Karpas-422 (cell line): Measurements from ENCODE around the gene RUNX2. TPM values are rescaled to one million over a fixed set of nuclear protein-coding genes. Genes with fewer than 3 reads are reported as not detected.

Source experiments
- DNase-seq: peaks from one replicate; pipeline ENCODE4 v3.0.0-alpha.2; 2015
- H2AFZ ChIP-seq: fragments of 200-600 bp; sonication (generic); 2 replicates; pipeline ENCODE4 v1.6.1; 2014; ENCODE audit warnings: antibody characterized with exemption, low read length, mixed read lengths
- H3K27ac ChIP-seq: fragments of 200-600 bp; sonication (generic); 2 replicates; pipeline ENCODE4 v1.5.1; 2014; ENCODE audit warnings: mild to moderate bottlenecking, low read length, moderate library complexity
- H3K27me3 ChIP-seq: fragments of 200-600 bp; sonication (generic); 2 replicates; pipeline ENCODE4 v1.6.1; 2014; ENCODE audit warnings: low read length, mixed read lengths
- H3K36me3 ChIP-seq: fragments of 200-600 bp; sonication (generic); 2 replicates; pipeline ENCODE4 v1.6.1; 2014; ENCODE audit warnings: low read length, mixed read lengths; ENCODE audit not compliant: insufficient read depth
- H3K4me1 ChIP-seq: fragments of 200-600 bp; sonication (generic); 2 replicates; pipeline ENCODE4 v1.6.1; 2014; ENCODE audit warnings: mild to moderate bottlenecking, low read length, mixed read lengths
- H3K4me2 ChIP-seq: fragments of 200-600 bp; sonication (generic); 2 replicates; pipeline ENCODE4 v1.6.1; 2014; ENCODE audit warnings: low read length, low read depth, mild to moderate bottlenecking; ENCODE audit not compliant: poor library complexity, severe bottlenecking
- H3K4me3 ChIP-seq: fragments of 200-600 bp; sonication (generic); 2 replicates; pipeline ENCODE4 v1.5.1; 2014; ENCODE audit warnings: mild to moderate bottlenecking, antibody characterized with exemption, low read length, mixed read lengths
- H3K79me2 ChIP-seq: fragments of 200-600 bp; sonication (generic); 2 replicates; pipeline ENCODE4 v1.6.1; 2014; ENCODE audit warnings: mild to moderate bottlenecking, low read length, mixed read lengths
- H3K9ac ChIP-seq: fragments of 200-600 bp; sonication (generic); 2 replicates; pipeline ENCODE4 v1.6.0; 2014; ENCODE audit warnings: low read length
- H3K9me2 ChIP-seq: fragments of 200-600 bp; sonication (generic), shearing (Covaris generic); replicated peaks from 2 replicates; pipeline ENCODE4 v1.6.0; 2014; ENCODE audit warnings: mild to moderate bottlenecking, low read length, moderate library complexity; ENCODE audit not compliant: insufficient read depth
- H3K9me3 ChIP-seq: fragments of 300-700, 200-600 bp; sonication (generic); 2 replicates; pipeline ENCODE4 v1.6.1; 2014; ENCODE audit warnings: low read length, mixed read lengths
- H4K20me1 ChIP-seq: fragments of 200-600 bp; sonication (generic); 2 replicates; pipeline ENCODE4 v1.6.1; 2014; ENCODE audit warnings: mild to moderate bottlenecking, antibody characterized with exemption, low read length, low read depth; ENCODE audit not compliant: insufficient read depth
- total RNA-seq: library from RNA; depleted of rRNA; stranded (reverse); fragments of >200 nt; shearing (Covaris generic); gene quantifications from 2 replicates; pipeline ENCODE4 v1.2.3, GENCODE V29; 2014; ENCODE audit warnings: low replicate concordance

RUNX2 gene
- total RNA-seq, 1 experiment from 2014 or later, result 0.19 TPM

GRCh38 chr6:45476341-45476740 lies 148.2 kb downstream of the RUNX2 start:
- no peak overlapping the region for H3K4me2 ChIP-seq
- no peak for DNase-seq
- no peak overlapping the region for H3K9ac ChIP-seq
- H3K4me3 ChIP-seq, result no peak overlapping the region
- H3K27me3 ChIP-seq, result no peaks in the 10 kb centered on the region
- H3K9me3 ChIP-seq, result no peaks in the 10 kb centered on the region
- H3K79me2 ChIP-seq, result no peaks in the 10 kb centered on the region
- H3K4me1 ChIP-seq, result no peaks in the 10 kb centered on the region
- no peaks in the 10 kb centered on the region for H3K36me3 ChIP-seq
- no peaks in the 10 kb centered on the region for H3K9me2 ChIP-seq
- no peak overlapping the region for H3K27ac ChIP-seq
- no peak overlapping the region for H2AFZ ChIP-seq
- no peaks in the 10 kb centered on the region for H4K20me1 ChIP-seq

DNA sequence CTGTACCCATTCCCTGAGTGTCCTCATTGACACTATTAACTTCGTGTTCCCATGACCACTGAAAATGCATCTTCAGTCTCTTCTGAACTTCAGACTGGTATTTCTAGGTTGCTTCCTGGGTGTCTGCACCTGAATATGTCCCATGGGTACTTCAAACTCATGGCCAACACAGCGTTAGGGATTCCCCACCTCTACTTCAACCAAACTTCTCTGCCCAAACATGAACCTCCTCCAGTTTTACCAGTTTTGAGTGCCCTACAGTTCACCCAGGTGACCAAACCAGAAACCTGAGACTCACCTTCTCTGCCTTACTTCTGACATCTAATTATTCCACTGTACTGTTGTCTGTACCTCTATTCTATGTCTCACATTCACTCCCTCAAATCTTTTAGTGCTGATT lies 149.1 kb downstream of the RUNX2 start:
- H3K27me3 ChIP-seq, result no peaks in the 10 kb centered on the region
- H4K20me1 ChIP-seq, result no peaks in the 10 kb centered on the region
- no peaks in the 10 kb centered on the region for H3K9me3 ChIP-seq
- DNase-seq, result no peak
- H3K27ac ChIP-seq, result no peak overlapping the region
- no peaks in the 10 kb centered on the region for H3K79me2 ChIP-seq
- H3K4me1 ChIP-seq, result no peaks in the 10 kb centered on the region
- H3K9me2 ChIP-seq, result no peaks in the 10 kb centered on the region
- H3K36me3 ChIP-seq, result no peaks in the 10 kb centered on the region
- no peak overlapping the region for H3K4me3 ChIP-seq
- H2AFZ ChIP-seq, result no peak overlapping the region
- no peak overlapping the region for H3K4me2 ChIP-seq
- no peak overlapping the region for H3K9ac ChIP-seq

DNA sequence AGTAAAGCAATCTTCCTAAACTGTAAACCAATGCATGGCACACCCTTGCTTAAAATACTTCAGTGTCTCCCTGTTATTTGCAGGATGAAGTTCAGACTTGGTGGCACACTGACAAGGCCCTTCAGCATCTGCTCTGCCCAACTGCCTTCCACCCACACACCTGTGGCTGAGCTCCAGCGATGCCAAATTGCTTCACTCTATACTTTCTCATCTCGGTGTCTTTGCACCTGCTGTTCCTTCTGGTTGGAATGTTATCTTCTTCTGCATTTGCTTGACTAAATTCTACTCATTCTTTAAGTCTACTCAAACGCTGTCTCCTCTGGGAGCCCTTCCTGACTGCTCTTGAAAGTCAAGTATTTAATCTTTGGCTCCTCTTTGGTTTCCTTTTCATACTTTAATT lies 149.7 kb downstream of the RUNX2 start:
- H3K27me3 ChIP-seq, result no peaks in the 10 kb centered on the region
- H3K4me2 ChIP-seq, result no peak overlapping the region
- no peaks in the 10 kb centered on the region for H3K4me1 ChIP-seq
- no peak overlapping the region for H3K27ac ChIP-seq
- no peak overlapping the region for H2AFZ ChIP-seq
- H3K9me2 ChIP-seq, result no peaks in the 10 kb centered on the region
- DNase-seq, result no peak
- no peak overlapping the region for H3K9ac ChIP-seq
- H4K20me1 ChIP-seq, result no peaks in the 10 kb centered on the region
- no peaks in the 10 kb centered on the region for H3K79me2 ChIP-seq
- H3K36me3 ChIP-seq, result no peaks in the 10 kb centered on the region
- H3K9me3 ChIP-seq, result no peaks in the 10 kb centered on the region
- no peak overlapping the region for H3K4me3 ChIP-seq

- Histone ChIP-seq H3K4me2 (no peak overlapping the region), H3K9me3 (no peaks in the 10 kb centered on the region), H3K9me2 (no peaks in the 10 kb centered on the region), H3K27me3 (no peaks in the 10 kb centered on the region), H3K4me3 (no peak overlapping the region), H4K20me1 (no peaks in the 10 kb centered on the region), H3K4me1 (no peaks in the 10 kb centered on the region), H3K36me3 (no peaks in the 10 kb centered on the region), H3K9ac (no peak overlapping the region), H3K27ac (no peak overlapping the region), H3K79me2 (no peaks in the 10 kb centered on the region), H2AFZ (no peak overlapping the region)
- DNase-seq, result no peak
These were observed 150.1 kb downstream of the RUNX2 start for GRCh38 chr6:45478240-45478639.

- DNase-seq, result no peak
- Histone ChIP-seq H3K27ac (no peak overlapping the region), H3K4me1 (no peaks in the 10 kb centered on the region), H3K9ac (no peak overlapping the region), H2AFZ (no peak overlapping the region), H4K20me1 (no peaks in the 10 kb centered on the region), H3K9me3 (no peaks in the 10 kb centered on the region), H3K36me3 (no peaks in the 10 kb centered on the region), H3K9me2 (no peaks in the 10 kb centered on the region), H3K4me3 (no peak overlapping the region), H3K4me2 (no peak overlapping the region), H3K79me2 (no peaks in the 10 kb centered on the region), H3K27me3 (no peaks in the 10 kb centered on the region)
These were observed 152.0 kb downstream of the RUNX2 start for GRCh38 chr6:45479834-45480751.

DNA sequence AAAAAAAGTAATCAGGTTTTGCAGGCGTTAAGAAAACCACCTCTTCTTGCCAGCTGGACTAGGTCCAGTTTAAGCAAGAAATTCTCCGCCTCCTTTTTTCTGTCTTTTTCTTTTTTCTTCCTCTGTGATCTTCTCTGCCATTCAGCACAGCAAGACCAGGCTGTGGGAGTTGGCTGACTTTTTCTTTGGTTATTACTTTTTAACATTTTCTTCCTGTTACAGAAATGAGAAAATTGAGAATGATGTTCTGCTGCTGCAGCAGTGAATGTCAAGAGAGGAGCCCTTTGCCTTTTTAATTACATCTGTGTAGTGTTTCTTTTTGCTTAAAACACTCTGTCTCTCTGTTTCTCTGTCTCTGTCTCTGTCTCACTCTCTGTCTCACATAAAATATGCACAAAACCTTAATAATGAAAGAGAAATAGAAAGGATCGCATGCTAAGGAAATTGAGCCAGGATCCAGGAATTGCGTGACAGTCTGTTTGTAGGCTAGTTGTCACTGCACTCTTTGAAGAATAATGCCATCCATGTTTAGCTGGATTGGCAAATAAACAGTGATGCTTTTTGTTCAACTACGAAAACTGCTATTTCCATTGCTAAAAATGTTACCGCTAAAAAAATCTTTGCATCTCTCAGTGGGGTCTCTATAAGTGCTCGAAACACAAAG lies 152.8 kb downstream of the RUNX2 start:
- H3K9me2 ChIP-seq, result no peaks in the 10 kb centered on the region
- H4K20me1 ChIP-seq, result no peaks in the 10 kb centered on the region
- H3K36me3 ChIP-seq, result no peaks in the 10 kb centered on the region
- no peaks in the 10 kb centered on the region for H3K9me3 ChIP-seq
- no peak overlapping the region for H3K4me2 ChIP-seq
- no peak overlapping the region for H2AFZ ChIP-seq
- H3K4me1 ChIP-seq, result no peaks in the 10 kb centered on the region
- no peaks in the 10 kb centered on the region for H3K79me2 ChIP-seq
- no peak overlapping the region for H3K4me3 ChIP-seq
- no peaks in the 10 kb centered on the region for H3K27me3 ChIP-seq
- no peak for DNase-seq
- no peak overlapping the region for H3K27ac ChIP-seq
- H3K9ac ChIP-seq, result no peak overlapping the region

DNA sequence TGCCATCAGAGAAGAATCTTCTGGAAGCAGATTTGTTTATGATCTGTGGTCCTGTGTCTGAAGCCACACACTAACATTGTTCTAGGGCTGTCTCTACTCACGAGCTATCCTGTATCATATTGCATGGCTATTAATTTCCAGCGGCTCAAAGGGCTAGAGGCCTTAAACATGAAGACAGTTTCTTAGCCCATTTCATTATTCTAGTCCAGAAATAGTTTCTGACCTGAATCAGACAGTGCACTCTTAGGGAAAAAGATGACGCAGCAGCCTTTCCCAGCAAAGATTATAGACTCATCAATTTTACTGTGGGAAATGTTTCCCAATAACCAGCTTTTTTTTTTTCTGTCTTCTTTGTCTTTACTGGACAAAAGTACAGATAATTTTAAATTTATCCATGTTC lies 154.9 kb downstream of the RUNX2 start:
- Histone ChIP-seq H3K27me3 (no peaks in the 10 kb centered on the region), H3K9me2 (no peaks in the 10 kb centered on the region), H3K4me2 (no peak overlapping the region), H3K4me1 (no peaks in the 10 kb centered on the region), H3K27ac (no peak overlapping the region), H3K9ac (no peak overlapping the region), H3K36me3 (no peaks in the 10 kb centered on the region), H4K20me1 (no peaks in the 10 kb centered on the region), H2AFZ (no peak overlapping the region), H3K9me3 (no peaks in the 10 kb centered on the region), H3K79me2 (no peaks in the 10 kb centered on the region), H3K4me3 (no peak overlapping the region)
- DNase-seq, result no peak

DNA sequence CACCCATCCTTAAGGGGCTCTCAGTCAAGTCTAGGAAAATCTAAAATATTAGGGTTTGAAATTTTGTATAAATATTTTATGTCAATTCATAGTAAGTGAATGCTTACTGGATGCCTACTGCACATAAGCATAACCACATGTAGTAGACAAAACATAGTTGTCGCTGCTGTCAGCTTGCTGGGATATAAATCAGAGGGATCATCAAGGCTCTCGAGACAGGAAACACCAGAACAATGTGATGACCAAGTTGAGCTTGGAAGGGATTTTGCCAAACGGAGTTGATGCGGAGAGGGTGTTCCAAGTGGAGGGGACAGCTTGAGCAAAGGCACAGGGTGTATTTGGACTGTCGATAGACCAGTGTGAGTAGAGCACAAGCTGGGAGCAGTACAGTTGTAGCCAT lies 155.4 kb downstream of the RUNX2 start:
- H3K9me3 ChIP-seq, result no peaks in the 10 kb centered on the region
- H3K36me3 ChIP-seq, result no peaks in the 10 kb centered on the region
- H4K20me1 ChIP-seq, result no peaks in the 10 kb centered on the region
- no peaks in the 10 kb centered on the region for H3K9me2 ChIP-seq
- H3K79me2 ChIP-seq, result no peaks in the 10 kb centered on the region
- H3K4me1 ChIP-seq, result no peaks in the 10 kb centered on the region
- no peak overlapping the region for H2AFZ ChIP-seq
- no peak overlapping the region for H3K4me3 ChIP-seq
- DNase-seq, result no peak
- no peaks in the 10 kb centered on the region for H3K27me3 ChIP-seq
- H3K27ac ChIP-seq, result no peak overlapping the region
- H3K4me2 ChIP-seq, result no peak overlapping the region
- no peak overlapping the region for H3K9ac ChIP-seq
